Caco-2 (cell line): Measurements from ENCODE around the gene CAT. TPM values are rescaled to one million over a fixed set of nuclear protein-coding genes. Genes with fewer than 3 reads are reported as not detected.

Source experiments
- BruUV-seq: library from RNA; stranded (reverse); fragments of 400-500 nt; replicated peaks from 2 replicates; lab custom pipeline; 2021; lab: Mats Ljungman, UMichigan
- CTCF ChIA-PET: fragments of 300-600 bp; sonication (Branson Sonifier 250); formaldehyde crosslinking; loops from one replicate; lab custom pipeline; 2022; ENCODE audit warnings: antibody characterized with exemption; lab: Charles Lee
- POLR2A ChIA-PET: fragments of 300-600 bp; sonication (Branson Sonifier 250); formaldehyde crosslinking; loops from one replicate; lab custom pipeline; 2022; ENCODE audit warnings: antibody characterized with exemption; lab: Charles Lee
- DNase-seq, 2 experiments: peaks; one replicate each; pipeline versions ENCODE4 v3.0.0 to v3.0.0-alpha.2; 2020 to 2022
- H3K27me3 ChIP-seq: replicated peaks from 2 replicates; pipeline ENCODE4 v1.6.0; 2011; ENCODE audit warnings: low read length; ENCODE audit not compliant: control insufficient read depth, insufficient read depth
- H3K36me3 ChIP-seq: 2 replicates; pipeline ENCODE4 v1.5.1; 2011; ENCODE audit warnings: low read length; ENCODE audit not compliant: control insufficient read depth, insufficient read depth
- H3K4me1 ChIP-seq: fragments of 250-450 bp; sonication (Bioruptor Pico); 2 replicates; pipeline ENCODE4 v1.5.1; 2020; ENCODE audit warnings: mild to moderate bottlenecking
- H3K4me3 ChIP-seq: 2 replicates; pipeline ENCODE4 v1.5.1; 2011; ENCODE audit warnings: low read depth, mild to moderate bottlenecking, control low read depth, low read length
- H3K9me3 ChIP-seq: fragments of 250-450 bp; sonication (Bioruptor Pico); 2 replicates; pipeline ENCODE4 v1.5.1; 2020; ENCODE audit warnings: mild to moderate bottlenecking, moderate library complexity
- H3K27ac Mint-ChIP-seq: one replicate; pipeline ENCODE4 v1.8.0; 2022; ENCODE audit warnings: mixed read lengths; ENCODE audit not compliant: unreplicated experiment
- H3K27me3 Mint-ChIP-seq: one replicate; pipeline ENCODE4 v1.8.0; 2022; ENCODE audit warnings: mixed read lengths; ENCODE audit not compliant: insufficient read depth, unreplicated experiment
- H3K36me3 Mint-ChIP-seq: one replicate; pipeline ENCODE4 v1.8.0; 2022; ENCODE audit warnings: mild to moderate bottlenecking, mixed read lengths; ENCODE audit not compliant: insufficient read depth, unreplicated experiment
- H3K4me1 Mint-ChIP-seq: one replicate; pipeline ENCODE4 v1.8.0; 2022; ENCODE audit warnings: low read depth, mixed read lengths; ENCODE audit not compliant: unreplicated experiment
- H3K4me3 Mint-ChIP-seq: one replicate; pipeline ENCODE4 v1.8.0; 2022; ENCODE audit warnings: mild to moderate bottlenecking, moderate library complexity, mixed read lengths; ENCODE audit not compliant: unreplicated experiment
- H3K9me3 Mint-ChIP-seq: one replicate; pipeline ENCODE4 v1.8.0; 2022; ENCODE audit warnings: mixed read lengths; ENCODE audit not compliant: unreplicated experiment
- CTCF ChIP-seq, 2 experiments: fragments of 200-600 bp in 1 of 2; IDR thresholded peaks; 1 replicate in 1 of 2; 2 replicates in 1 of 2; pipeline versions ENCODE4 v1.5.1 to v1.8.0; 2011 to 2022; ENCODE audit warnings: antibody characterized with exemption in 1 of 2, control low read depth in 1 of 2, inconsistent platforms in 1 of 2, low read depth in 1 of 2, low read length in 1 of 2, mild to moderate bottlenecking in 1 of 2, moderate library complexity in 1 of 2; ENCODE audit not compliant: insufficient read depth in 1 of 2, severe bottlenecking in 1 of 2, unreplicated experiment in 1 of 2
- intact Hi-C: fragments of 100-400 bp; cut with micrococcal nuclease; formaldehyde crosslinking; loops from one replicate; pipeline ENCODE4 v1.10.0; 2022; ENCODE audit not compliant: unreplicated experiment
- total RNA-seq: library from RNA; stranded (reverse); gene quantifications from 2 replicates; pipeline ENCODE4 v1.2.3, GENCODE V29; 2022

CAT gene
- total RNA-seq, 1 experiment from 2014 or later = 45.6 TPM

DNA sequence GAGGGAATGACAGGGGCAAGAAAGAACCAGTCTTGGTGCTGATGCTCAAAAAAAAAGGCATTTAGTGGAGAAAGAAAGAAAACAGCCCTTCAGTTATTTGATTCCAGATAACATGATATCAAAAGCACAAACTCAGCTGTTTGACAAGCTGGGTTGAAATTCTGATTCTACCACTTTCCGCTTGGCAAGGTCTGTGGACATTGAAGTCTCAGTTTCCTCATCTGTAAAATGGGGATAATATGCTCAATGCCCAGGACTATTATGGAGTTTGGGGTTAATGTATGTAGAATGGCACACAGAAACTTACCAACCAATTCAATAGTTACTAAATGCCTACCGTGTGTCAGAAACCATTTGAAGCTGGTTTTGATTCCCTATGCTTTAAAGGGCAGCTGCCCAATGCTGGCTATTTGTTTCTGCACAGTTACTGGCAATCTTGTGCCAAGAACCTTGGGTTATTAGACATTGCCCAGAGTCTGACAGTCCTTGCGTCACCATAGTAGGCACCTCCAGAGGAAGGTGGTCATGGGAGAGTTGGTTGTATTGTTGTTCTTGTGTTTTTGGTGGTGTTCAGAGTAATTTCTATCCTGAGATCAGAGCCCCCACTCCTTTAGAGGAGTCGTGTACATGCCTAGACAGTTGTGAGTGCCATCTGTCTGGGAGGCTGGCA is 55.3 kb downstream of the CAT start:
- no peaks in the 10 kb centered on the region for H3K4me1 Mint-ChIP-seq
- ChIA-PET POLR2A (no interaction called here), CTCF (no interaction called here)
- no peak for DNase-seq
- BruUV-seq = no TSS peak
- no peaks in the 10 kb centered on the region for H3K9me3 Mint-ChIP-seq
- TF ChIP-seq CTCF (IDR thresholded peaks at IDR 0.05; ENCODE audit: insufficient read depth in 1 of 2, low read depth in 1 of 2, low read length in 1 of 2, severe bottlenecking in 1 of 2, unreplicated experiment in 1 of 2) = no peak
- no peak overlapping the region for H3K4me3 Mint-ChIP-seq
- peaks cover 4% of the 10 kb centered on the region for H3K27me3 Mint-ChIP-seq
- Histone ChIP-seq H3K27me3 (no peaks in the 10 kb centered on the region), H3K4me1 (no peaks in the 10 kb centered on the region), H3K4me3 (no peak overlapping the region), H3K9me3 (no peaks in the 10 kb centered on the region), H3K36me3 (no peaks in the 10 kb centered on the region)
- no peaks in the 10 kb centered on the region for H3K36me3 Mint-ChIP-seq
- intact Hi-C loops = loop anchor here (1.0 to 2.0 kb wide), 2 partner anchors 135 to 320 kb away; partner anchors contain the start of gene ABTB2
- no peak overlapping the region for H3K27ac Mint-ChIP-seq

GRCh38 chr11:34495239-34495723 is 56.5 kb downstream of the CAT start:
- H3K27me3 ChIP-seq = no peaks in the 10 kb centered on the region
- H3K36me3 Mint-ChIP-seq = no peaks in the 10 kb centered on the region
- H3K9me3 ChIP-seq = no peaks in the 10 kb centered on the region
- no peak overlapping the region for H3K4me3 ChIP-seq
- intact Hi-C loops = no loop called here
- peaks cover 4% of the 10 kb centered on the region for H3K27me3 Mint-ChIP-seq
- CTCF ChIA-PET = no interaction called here
- H3K4me1 ChIP-seq = no peaks in the 10 kb centered on the region
- H3K27ac Mint-ChIP-seq = no peak overlapping the region
- H3K36me3 ChIP-seq = no peaks in the 10 kb centered on the region
- no TSS peak for BruUV-seq
- H3K9me3 Mint-ChIP-seq = no peaks in the 10 kb centered on the region
- no peak overlapping the region for H3K4me3 Mint-ChIP-seq
- no peak for TF ChIP-seq CTCF (IDR thresholded peaks at IDR 0.05; ENCODE audit: insufficient read depth in 1 of 2, low read depth in 1 of 2, low read length in 1 of 2, severe bottlenecking in 1 of 2, unreplicated experiment in 1 of 2)
- H3K4me1 Mint-ChIP-seq = no peaks in the 10 kb centered on the region
- no peak for DNase-seq
- POLR2A ChIA-PET = no interaction called here

- no peaks in the 10 kb centered on the region for H3K36me3 ChIP-seq
- no peaks in the 10 kb centered on the region for H3K36me3 Mint-ChIP-seq
- no peak overlapping the region for H3K27ac Mint-ChIP-seq
- no peaks in the 10 kb centered on the region for H3K9me3 ChIP-seq
- peaks cover 4% of the 10 kb centered on the region for H3K27me3 Mint-ChIP-seq
- ChIA-PET CTCF (no interaction called here), POLR2A (no interaction called here)
- H3K9me3 Mint-ChIP-seq = no peaks in the 10 kb centered on the region
- no peaks in the 10 kb centered on the region for H3K4me1 Mint-ChIP-seq
- no peak for DNase-seq
- no peaks in the 10 kb centered on the region for H3K4me1 ChIP-seq
- intact Hi-C loops = no loop called here
- H3K4me3 Mint-ChIP-seq = no peak overlapping the region
- TF ChIP-seq CTCF (IDR thresholded peaks at IDR 0.05; ENCODE audit: insufficient read depth in 1 of 2, low read depth in 1 of 2, low read length in 1 of 2, severe bottlenecking in 1 of 2, unreplicated experiment in 1 of 2) = no peak
- no peak overlapping the region for H3K4me3 ChIP-seq
- no peaks in the 10 kb centered on the region for H3K27me3 ChIP-seq
- BruUV-seq = no TSS peak
Observed at GRCh38 chr11:34495724-34496377, 57.1 kb downstream of the CAT start.
